HepG2 (cell line): ENCODE data around the gene PSMD5. TPM values are rescaled to one million over a fixed set of nuclear protein-coding genes. Genes with fewer than 3 reads are reported as not detected.

Experiments
- ATF6 ChIP-seq: sonication (generic); formaldehyde crosslinking; conservative IDR thresholded peaks from 2 replicates; pipeline ENCODE4 v1.4.0; 2020; ENCODE audit warnings: missing genetic modification reagents
- CHD2 ChIP-seq: IDR thresholded peaks from 2 replicates; pipeline ENCODE4 v1.6.1; 2011; ENCODE audit warnings: low read depth, low read length, improper control_type of control experiment
- DNMT3B ChIP-seq: conservative IDR thresholded peaks from 2 replicates; pipeline ENCODE4 v1.6.1; 2016; ENCODE audit warnings: missing biosample characterization, control low read depth
- HNRNPUL1 ChIP-seq: fragments of 200-400 bp; formaldehyde crosslinking; IDR thresholded peaks from 2 replicates; pipeline ENCODE4 v1.6.1; 2017; ENCODE audit warnings: low read depth, mild to moderate bottlenecking, low read length, moderate library complexity
- MATR3 ChIP-seq: sonication (generic); formaldehyde crosslinking; IDR thresholded peaks from 2 replicates; pipeline ENCODE4 v1.4.0; 2020; ENCODE audit warnings: missing genetic modification reagents
- MNT ChIP-seq: fragments of 450-650 bp; IDR thresholded peaks from 2 replicates; pipeline ENCODE4 v1.6.1; 2016
- NBN ChIP-seq: fragments of 450-650 bp; conservative IDR thresholded peaks from 2 replicates; pipeline ENCODE4 v1.6.1; 2017
- RAD21 ChIP-seq: fragments of 450-650 bp; formaldehyde crosslinking; IDR thresholded peaks from 2 replicates; pipeline ENCODE4 v1.5.0; 2020; ENCODE audit warnings: mild to moderate bottlenecking
- RARA ChIP-seq: IDR thresholded peaks from 2 replicates; pipeline ENCODE4 v1.6.1; 2016; ENCODE audit warnings: missing genetic modification reagents, missing compliant biosample characterization
- RFXANK ChIP-seq: IDR thresholded peaks from 2 replicates; pipeline ENCODE4 v1.6.1; 2016
- TEAD3 ChIP-seq: optimal IDR thresholded peaks from 2 replicates; pipeline ENCODE3; 2016; ENCODE audit warnings: borderline replicate concordance
- THAP7 ChIP-seq: sonication (generic); formaldehyde crosslinking; IDR thresholded peaks from 2 replicates; pipeline ENCODE4 v1.8.1; 2023; ENCODE audit warnings: mild to moderate bottlenecking, missing genetic modification reagents
- ZBTB7A ChIP-seq: sonication (generic); formaldehyde crosslinking; IDR thresholded peaks from 2 replicates; pipeline ENCODE4 v1.8.0; 2022; ENCODE audit warnings: mild to moderate bottlenecking, missing genetic modification reagents
- ZFAT ChIP-seq: sonication (generic); formaldehyde crosslinking; conservative IDR thresholded peaks from 2 replicates; pipeline ENCODE4 v1.8.1; 2023; ENCODE audit warnings: missing genetic modification reagents, inconsistent platforms
- ZNF10 ChIP-seq: sonication (generic); formaldehyde crosslinking; IDR thresholded peaks from 2 replicates; pipeline ENCODE4 v1.4.0; 2020; ENCODE audit warnings: mild to moderate bottlenecking, low read depth, missing genetic modification reagents, borderline replicate concordance
- ZNF24 ChIP-seq: fragments of 450-650 bp; IDR thresholded peaks from 2 replicates; pipeline ENCODE4 v1.6.1; 2017; ENCODE audit warnings: antibody characterized with exemption, mild to moderate bottlenecking
- ZNF281 ChIP-seq: sonication (generic); formaldehyde crosslinking; IDR thresholded peaks from 2 replicates; pipeline ENCODE4 v1.4.0; 2020; ENCODE audit warnings: missing genetic modification reagents, borderline replicate concordance
- ZNF331 ChIP-seq: sonication (generic); formaldehyde crosslinking; IDR thresholded peaks from 2 replicates; pipeline ENCODE4 v1.4.0; 2020; ENCODE audit warnings: missing genetic modification reagents
- ZNF362 ChIP-seq: sonication (generic); formaldehyde crosslinking; IDR thresholded peaks from 2 replicates; pipeline ENCODE4 v1.4.0; 2020; ENCODE audit warnings: missing genetic modification reagents, mild to moderate bottlenecking, borderline replicate concordance
- ZNF724P ChIP-seq: sonication (generic); formaldehyde crosslinking; IDR thresholded peaks from 2 replicates; pipeline ENCODE4 v1.8.0; 2022; ENCODE audit warnings: missing genetic modification reagents, borderline replicate concordance
- ZSCAN12 ChIP-seq: sonication (generic); formaldehyde crosslinking; IDR thresholded peaks from 2 replicates; pipeline ENCODE4 v1.9.0; 2021; ENCODE audit warnings: mild to moderate bottlenecking, missing genetic modification reagents
- polyA plus RNA-seq, 8 experiments: library from polyadenylated mRNA; depleted of rRNA in 3 of 8; stranded (reverse) in 7 of 8; unstranded in 1 of 8; fragments of >200 nt; fragmentation: Illumina TruSeq in 4 of 8; extraction: Trizol in 4 of 8; gene quantifications; 2 replicates each; pipeline versions ENCODE4 v1.2.1 to v1.2.3, GENCODE V29; 2011 to 2016; ENCODE audit warnings: low read depth in 4 of 8, missing spikeins in 1 of 8, mixed read lengths in 1 of 8; ENCODE audit not compliant: insufficient read depth in 1 of 8
- total RNA-seq, 5 experiments: library from RNA; depleted of rRNA; stranded (reverse); fragments of >200 nt; fragmentation: Illumina TruSeq; extraction: Trizol; gene quantifications; 2 replicates each; pipeline ENCODE4 v1.2.3, GENCODE V29; 2016; ENCODE audit warnings: low read depth in 1 of 5

The PSMD5 gene
- total and polyA plus RNA-seq, 2 of the 13 experiments (the other 11 are each of a cell fraction or from before 2014, with no cell fraction given), result 12.7 to 18.1 TPM

- TF ChIP-seq MNT, result no peak
- TF ChIP-seq THAP7 (CRISPR knock-in tag), result peak; percentile 75; the same call in 1 of the 2 replicates
- no peak for TF ChIP-seq HNRNPUL1
- TF ChIP-seq ZNF724P (CRISPR knock-in tag), result no peak
- TF ChIP-seq TEAD3, result peak; percentile 61
- no peak for TF ChIP-seq ZFAT (CRISPR knock-in tag)
- TF ChIP-seq ZBTB7A (CRISPR knock-in tag), result 0 out of 2 replicates have a peak, but pooled peaks have one; percentile 30
- TF ChIP-seq DNMT3B (CRISPR knock-in tag), result no peak
- no peak for TF ChIP-seq ZNF10 (CRISPR knock-in tag)
- TF ChIP-seq NBN, result no peak
- peak; percentile 76 for TF ChIP-seq ZNF331 (CRISPR knock-in tag)
- TF ChIP-seq ZNF281 (CRISPR knock-in tag), result no peak
- TF ChIP-seq ZNF362 (CRISPR knock-in tag), result no peak
- peak; percentile 8; the same call in 1 of the 2 replicates for TF ChIP-seq RAD21 (CRISPR knock-in tag)
- TF ChIP-seq MATR3, result no peak
- no peak for TF ChIP-seq ZSCAN12 (CRISPR knock-in tag)
- TF ChIP-seq RFXANK (CRISPR knock-in tag), result no peak
- no peak for TF ChIP-seq ZNF24
- TF ChIP-seq CHD2, result peak; percentile 99
- no peak for TF ChIP-seq ATF6 (CRISPR knock-in tag)
- TF ChIP-seq RARA (CRISPR knock-in tag), result no peak; the same call in 1 of the 2 replicates
These were observed at the start of gene PSMD5 (continued) for GRCh38 chr9:120842685-120843485.
